ENCODE measurements around the gene ABI2. TPM values are rescaled to one million over a fixed set of nuclear protein-coding genes. Genes with fewer than 3 reads are reported as not detected.

Gene ABI2
- total and polyA plus RNA-seq, 2 of the 4 experiments (the other 2 are of a cell fraction): 35.7 to 54.0 TPM

GRCh38 chr2:203446780-203447179 lies 118.6 kb downstream of the ABI2 start:
- Histone ChIP-seq H4K5ac (ENCODE audit: low read depth, low read length) (no peak overlapping the region), H2AFZ (replicated peaks; ENCODE audit: low read length, poor library complexity) (no peak overlapping the region), H4K91ac (ENCODE audit: insufficient read depth, low read depth, low read length) (no peak overlapping the region), H3K27ac (ENCODE audit: insufficient read depth, low read length) (no peak overlapping the region), H3K9me1 (ENCODE audit: insufficient read depth, low read length) (peaks cover 17% of the 10 kb centered on the region), H3K18ac (ENCODE audit: low read depth, low read length) (no peak overlapping the region), H3K4me1 (ENCODE audit: control insufficient read depth, insufficient read depth, low read length) (peaks cover 13% of the 10 kb centered on the region), H3K36me3 (ENCODE audit: control insufficient read depth, insufficient read depth, low read length) (peaks cover 29% of the 10 kb centered on the region), H3K23ac (ENCODE audit: low read depth, low read length) (peak overlapping the region; percentile 28; the same call in 1 of the 2 replicates), H2BK20ac (ENCODE audit: low read depth, low read length) (no peak overlapping the region), H3K9me3 (ENCODE audit: control insufficient read depth, insufficient read depth, low read length) (no peaks in the 10 kb centered on the region), H4K20me1 (ENCODE audit: insufficient read depth, low read length) (peaks cover 3% of the 10 kb centered on the region; the same call in 1 of the 2 replicates), H3K4me2 (ENCODE audit: low read depth, low read length) (no peak overlapping the region), H3K14ac (replicated peaks; ENCODE audit: low read depth, low read length) (no peak overlapping the region), H2BK5ac (ENCODE audit: low read depth, low read length, poor library complexity, severe bottlenecking) (peak overlapping the region; percentile 76), H3K27me3 (ENCODE audit: control insufficient read depth, insufficient read depth, low read length) (no peaks in the 10 kb centered on the region), H2BK15ac (ENCODE audit: low read depth, low read length) (no peak overlapping the region), H3K9ac (ENCODE audit: low read depth, low read length) (no peak overlapping the region), H2AK9ac (replicated peaks; ENCODE audit: low read depth, low read length, poor library complexity) (no peak overlapping the region), H2BK120ac (ENCODE audit: low read depth, low read length) (no peak overlapping the region), H4K8ac (ENCODE audit: low read depth in 2 of 2, low read length in 2 of 2) (no peak overlapping the region; a peak in 1 of 4 replicates), H3K79me1 (ENCODE audit: low read depth in 1 of 2, low read length in 2 of 2) (peaks cover 12 to 29% of the 10 kb centered on the region in 2 experiments; a peak in 3 of 4 replicates), H3K56ac (ENCODE audit: extremely low read depth, insufficient read depth, low read length) (no peak overlapping the region), H3K4ac (ENCODE audit: low read depth, low read length) (peak overlapping the region; percentile 40; the same call in 1 of the 2 replicates), H3K4me3 (ENCODE audit: insufficient read depth, low read depth, low read length) (no peak overlapping the region), H2AK5ac (ENCODE audit: low read depth, low read length) (no peak overlapping the region)
- ATAC-seq (ENCODE audit: low read depth): no peak
- intact Hi-C loops (cut with micrococcal nuclease): no loop called here
- DNase-seq: no peak
- no TSS peak for BruUV-seq (replicated peaks)
- CTCF ChIA-PET: no interaction called here
- POLR2A ChIA-PET (ENCODE audit: unreplicated experiment): no interaction called here
- dilution Hi-C loops (cut with HindIII; ENCODE audit: low sequenced_read_pairs, unreplicated experiment): no loop called here
- no CpG with 5 or more reads among the region's 3 CpGs for WGBS, 2 experiments (ENCODE audit: extremely low coverage in 2 of 2, insufficient read length in 1 of 2)
- TF ChIP-seq, protein P1, sequence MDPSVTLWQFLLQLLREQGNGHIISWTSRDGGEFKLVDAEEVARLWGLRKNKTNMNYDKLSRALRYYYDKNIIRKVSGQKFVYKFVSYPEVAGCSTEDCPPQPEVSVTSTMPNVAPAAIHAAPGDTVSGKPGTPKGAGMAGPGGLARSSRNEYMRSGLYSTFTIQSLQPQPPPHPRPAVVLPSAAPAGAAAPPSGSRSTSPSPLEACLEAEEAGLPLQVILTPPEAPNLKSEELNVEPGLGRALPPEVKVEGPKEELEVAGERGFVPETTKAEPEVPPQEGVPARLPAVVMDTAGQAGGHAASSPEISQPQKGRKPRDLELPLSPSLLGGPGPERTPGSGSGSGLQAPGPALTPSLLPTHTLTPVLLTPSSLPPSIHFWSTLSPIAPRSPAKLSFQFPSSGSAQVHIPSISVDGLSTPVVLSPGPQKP (IDR thresholded peaks at IDR 0.05; ENCODE audit: borderline replicate concordance, low read depth, low read length): no peak
- TF ChIP-seq BHLHE40 (IDR thresholded peaks at IDR 0.05; ENCODE audit: low read depth, low read length) (no peak), MXI1 (IDR thresholded peaks at IDR 0.05; ENCODE audit: borderline replicate concordance, low read depth, low read length) (no peak), FOS (IDR thresholded peaks at IDR 0.05; ENCODE audit: low read depth, low read length) (no peak), MAFK (IDR thresholded peaks at IDR 0.05; ENCODE audit: low read depth, low read length) (no peak), MAZ (IDR thresholded peaks at IDR 0.05; ENCODE audit: borderline replicate concordance, low read depth, low read length) (no peak), POLR2A (IDR thresholded peaks at IDR 0.05; ENCODE audit: low read depth, low read length) (no peak), CEBPB (IDR thresholded peaks at IDR 0.05; ENCODE audit: low read depth, low read length) (no peak), USF2 (IDR thresholded peaks at IDR 0.05; ENCODE audit: low read depth, low read length) (no peak), NFE2L2 (IDR thresholded peaks at IDR 0.05; ENCODE audit: low read depth, low read length) (no peak), RCOR1 (IDR thresholded peaks at IDR 0.05; ENCODE audit: insufficient replicate concordance, low read length) (no peak)
- in situ Hi-C loops (cut with MboI; ENCODE audit: low sequenced_read_pairs): no loop called here
